Measurements from ENCODE around the gene BTN3A1.
"Not testable (repeated sequence)": the region's sequence is repeated elsewhere in the genome, so short reads cannot be mapped to it uniquely, and the experiment has no call there.

The BTN3A1 gene

GRCh38 chr6:26355366-26355765 is 46.7 kb upstream of the BTN3A1 start (continued):
- TF ChIP-seq ZNF701 (tag by site-specific recombination; IDR thresholded peaks at IDR 0.05): no peak
- no peak for TF ChIP-seq RBAK (tag by site-specific recombination; IDR thresholded peaks at IDR 0.05)
- TF ChIP-seq, protein P1, sequence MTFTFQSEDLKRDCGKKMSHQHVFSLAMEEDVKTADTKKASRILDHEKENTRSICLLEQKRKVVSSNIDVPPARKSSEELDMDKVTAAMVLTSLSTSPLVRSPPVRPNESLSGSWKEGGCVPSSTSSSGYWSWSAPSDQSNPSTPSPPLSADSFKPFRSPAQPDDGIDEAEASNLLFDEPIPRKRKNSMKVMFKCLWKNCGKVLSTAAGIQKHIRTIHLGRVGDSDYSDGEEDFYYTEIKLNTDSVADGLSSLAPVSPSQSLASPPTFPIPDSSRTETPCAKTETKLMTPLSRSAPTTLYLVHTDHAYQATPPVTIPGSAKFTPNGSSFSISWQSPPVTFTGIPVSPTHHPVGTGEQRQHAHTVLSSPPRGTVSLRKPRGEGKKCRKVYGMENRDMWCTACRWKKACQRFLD (tag by site-specific recombination; IDR thresholded peaks at IDR 0.05): no peak
- no peak for TF ChIP-seq ZNF514 (tag by site-specific recombination; IDR thresholded peaks at IDR 0.05)

- POLR2A ChIA-PET; H3K4me1 ChIP-seq (ENCODE audit: control insufficient read depth, insufficient read depth, low read length); H3K36me3 ChIP-seq (ENCODE audit: control insufficient read depth in 2 of 2, insufficient read depth in 1 of 2, low read length in 2 of 2); H3K9me3 ChIP-seq (ENCODE audit: control insufficient read depth, insufficient read depth, low read depth, low read length); H3K4me3 ChIP-seq (ENCODE audit: low read depth, low read length); H3K27ac ChIP-seq (ENCODE audit: extremely low read depth, low read depth, low read length): not testable (repeated sequence)
- CTCF ChIA-PET: interaction anchor here (0.6 kb wide), 2 partner anchors 239 to 307 kb away, joined by 3 to 5 read pairs; no protein-coding TSS in a partner anchor
These were observed 44.5 kb upstream of the BTN3A1 start for GRCh38 chr6:26357543-26357942.

DNA sequence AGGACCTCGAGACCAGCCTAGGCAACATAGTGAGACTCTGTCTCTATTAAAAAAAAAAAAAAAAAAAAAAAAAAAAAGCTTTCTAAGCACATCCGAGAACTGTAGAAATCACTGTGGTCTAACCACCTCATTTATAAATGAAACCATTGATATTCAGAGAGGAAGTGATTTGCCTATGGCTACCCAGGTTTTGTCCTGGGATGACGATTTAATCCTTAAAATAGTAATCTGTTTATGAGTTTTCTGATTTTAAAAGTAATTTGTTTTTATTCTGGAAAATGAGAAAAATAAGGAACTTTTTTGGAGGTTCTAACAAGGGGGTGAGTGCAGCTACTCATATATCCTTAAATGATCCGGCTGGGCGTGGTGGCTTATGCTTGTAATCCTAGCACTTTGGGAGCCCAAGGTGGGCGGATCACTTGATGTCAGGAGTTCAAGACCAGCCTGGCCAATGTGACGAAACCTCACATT is 43.5 kb upstream of the BTN3A1 start:
- POLR2A ChIA-PET: interaction anchor here (0.5 kb wide), 1 partner anchor 178 kb away, joined by 3 read pairs; no protein-coding TSS in a partner anchor
- H3K4me3 ChIP-seq (ENCODE audit: low read depth, low read length): no peak overlapping the region
- no peaks in the 10 kb centered on the region for H3K4me1 ChIP-seq (ENCODE audit: control insufficient read depth, insufficient read depth, low read length)
- no peak overlapping the region for H3K27ac ChIP-seq (ENCODE audit: extremely low read depth, low read depth, low read length)
- H3K9me3 ChIP-seq (ENCODE audit: control insufficient read depth, insufficient read depth, low read depth, low read length): no peaks in the 10 kb centered on the region
- CTCF ChIA-PET: no interaction called here
- H3K36me3 ChIP-seq (ENCODE audit: control insufficient read depth in 2 of 2, insufficient read depth in 1 of 2, low read length in 2 of 2): no peaks in the 10 kb centered on the region
- TF ChIP-seq TSHZ1 (tag by site-specific recombination; IDR thresholded peaks at IDR 0.05; ENCODE audit: borderline replicate concordance): no peak
- no peak for TF ChIP-seq ZNF558 (tag by site-specific recombination; IDR thresholded peaks at IDR 0.05)
- no peak for TF ChIP-seq ZNF777 (tag by site-specific recombination; IDR thresholded peaks at IDR 0.05; ENCODE audit: borderline replicate concordance)
- TF ChIP-seq ZNF133 (tag by site-specific recombination; IDR thresholded peaks at IDR 0.05): no peak
- no peak for TF ChIP-seq ZNF280D (tag by site-specific recombination; IDR thresholded peaks at IDR 0.05)
- TF ChIP-seq, protein P2, sequence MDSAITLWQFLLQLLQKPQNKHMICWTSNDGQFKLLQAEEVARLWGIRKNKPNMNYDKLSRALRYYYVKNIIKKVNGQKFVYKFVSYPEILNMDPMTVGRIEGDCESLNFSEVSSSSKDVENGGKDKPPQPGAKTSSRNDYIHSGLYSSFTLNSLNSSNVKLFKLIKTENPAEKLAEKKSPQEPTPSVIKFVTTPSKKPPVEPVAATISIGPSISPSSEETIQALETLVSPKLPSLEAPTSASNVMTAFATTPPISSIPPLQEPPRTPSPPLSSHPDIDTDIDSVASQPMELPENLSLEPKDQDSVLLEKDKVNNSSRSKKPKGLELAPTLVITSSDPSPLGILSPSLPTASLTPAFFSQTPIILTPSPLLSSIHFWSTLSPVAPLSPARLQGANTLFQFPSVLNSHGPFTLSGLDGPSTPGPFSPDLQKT (IDR thresholded peaks at IDR 0.05; ENCODE audit: borderline replicate concordance, low read depth, low read length): no peak
- no peak for TF ChIP-seq ZNF530 (tag by site-specific recombination; IDR thresholded peaks at IDR 0.05; ENCODE audit: low read depth)
- no peak for TF ChIP-seq ZNF341 (tag by site-specific recombination; IDR thresholded peaks at IDR 0.05; ENCODE audit: low read depth)
- no peak for TF ChIP-seq ZNF26 (tag by site-specific recombination; IDR thresholded peaks at IDR 0.05)
- no peak for TF ChIP-seq MEIS1 (CRISPR knock-in tag; IDR thresholded peaks at IDR 0.05; ENCODE audit: borderline replicate concordance)
- TF ChIP-seq BCL11A (tag by site-specific recombination; IDR thresholded peaks at IDR 0.05; ENCODE audit: low read depth): no peak
- TF ChIP-seq ZNF221 (tag by site-specific recombination; IDR thresholded peaks at IDR 0.05; ENCODE audit: borderline replicate concordance): no peak
- TF ChIP-seq ZNF521 (tag by site-specific recombination; IDR thresholded peaks at IDR 0.05): no peak
- TF ChIP-seq, protein P3, sequence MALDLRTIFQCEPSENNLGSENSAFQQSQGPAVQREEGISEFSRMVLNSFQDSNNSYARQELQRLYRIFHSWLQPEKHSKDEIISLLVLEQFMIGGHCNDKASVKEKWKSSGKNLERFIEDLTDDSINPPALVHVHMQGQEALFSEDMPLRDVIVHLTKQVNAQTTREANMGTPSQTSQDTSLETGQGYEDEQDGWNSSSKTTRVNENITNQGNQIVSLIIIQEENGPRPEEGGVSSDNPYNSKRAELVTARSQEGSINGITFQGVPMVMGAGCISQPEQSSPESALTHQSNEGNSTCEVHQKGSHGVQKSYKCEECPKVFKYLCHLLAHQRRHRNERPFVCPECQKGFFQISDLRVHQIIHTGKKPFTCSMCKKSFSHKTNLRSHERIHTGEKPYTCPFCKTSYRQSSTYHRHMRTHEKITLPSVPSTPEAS (tag by site-specific recombination; IDR thresholded peaks at IDR 0.05): no peak
- TF ChIP-seq ZNF664 (tag by site-specific recombination; IDR thresholded peaks at IDR 0.05): no peak
- TF ChIP-seq ZFHX2 (tag by site-specific recombination; conservative IDR thresholded peaks at IDR 0.05): no peak
- no peak for TF ChIP-seq MYNN (tag by site-specific recombination; IDR thresholded peaks at IDR 0.05; ENCODE audit: borderline replicate concordance)
- no peak for TF ChIP-seq ZNF544 (tag by site-specific recombination; IDR thresholded peaks at IDR 0.05)
